Right lobe of liver (tissue), 6 donors: ENCODE results near the gene MFAP4. TPM values are rescaled to one million over a fixed set of nuclear protein-coding genes. Genes with fewer than 3 reads are reported as not detected.
A peak's percentile ranks its signal among the peaks of the same experiment; 100 is the strongest.

Source experiments
- ATAC-seq, 4 donors: fragments of 200-7000 bp; cut with Tn5 transposase; one replicate each; pipeline ENCODE4 v1.9.1; 2020; ENCODE audit warnings: mild to moderate bottlenecking in 4 of 4, moderate library complexity in 4 of 4
- DNase-seq, 3 donors: peaks; one replicate each; pipeline ENCODE4 v3.0.0-alpha.2; 2020
- H3K27ac ChIP-seq, 3 donors: fragments of 200-600 bp; one replicate each; pipeline ENCODE4 v1.8.0; 2022
- H3K27me3 ChIP-seq, 2 donors: fragments of 200-600 bp; one replicate each; pipeline ENCODE4 v1.8.0; 2022
- H3K36me3 ChIP-seq, 4 donors: fragments of 200-600 bp; sonication (generic) in 1 of 4; one replicate each; pipeline versions ENCODE4 v1.5.1 to v1.8.0; 2017 to 2022; ENCODE audit warnings: control low read depth in 1 of 4
- H3K4me1 ChIP-seq, 4 donors: fragments of 200-600 bp; sonication (generic) in 1 of 4; one replicate each; pipeline versions ENCODE4 v1.5.1 to v1.8.0; 2017 to 2022; ENCODE audit warnings: control low read depth in 1 of 4
- H3K4me3 ChIP-seq, 3 donors: fragments of 200-600 bp; one replicate each; pipeline ENCODE4 v1.8.0; 2022
- H3K9me3 ChIP-seq, 4 donors: fragments of 200-600 bp; sonication (generic) in 1 of 4; one replicate each; pipeline versions ENCODE4 v1.5.1 to v1.8.0; 2017 to 2022; ENCODE audit warnings: control low read depth in 1 of 4
- POLR2A ChIP-seq: fragments of 450-650 bp; IDR thresholded peaks from one replicate; pipeline ENCODE4 v1.6.1; 2017; ENCODE audit warnings: antibody characterized with exemption, mild to moderate bottlenecking
- WGBS: methylation state at CpG from one replicate; pipeline ENCODE4 v1.1.6; 2018; ENCODE audit warnings: low coverage, low lambda C conversion rate; ENCODE audit not compliant: insufficient coverage; ENCODE audit errors: missing lambda C conversion rate; 5-methylcytosine and 5-hydroxymethylcytosine counted together
- intact Hi-C, 2 donors: fragments of 100-400 bp; cut with DNase I; formaldehyde crosslinking; loops; one replicate each; pipeline versions ENCODE4 v1.11.2 to v1.14.1; 2022
- total RNA-seq, 6 experiments: library from RNA; depleted of rRNA in 2 of 6; stranded (reverse); fragments of >200 nt in 2 of 6; fragmentation: NEBNext Ultra II Directional in 3 of 6; extraction: Animal tissue kit (Norgen Biotek cat#: 25700) in 3 of 6; gene quantifications; one replicate each; pipeline versions ENCODE4 v1.1.0 to v1.2.4, GENCODE V29; 2016 to 2023
- TF ChIP-seq, protein P1 (sequence below), 4 donors: fragments of 200-600 bp in 3 of 4; fragments of 450-650 bp in 1 of 4; IDR thresholded peaks; one replicate each; pipeline versions ENCODE4 v1.5.1 to v1.8.0; 2016 to 2022; ENCODE audit warnings: antibody characterized with exemption in 4 of 4, mild to moderate bottlenecking in 2 of 4
- donor health status: DM: no; HTN: yes; CAD: no.
- donor health status: DM: no; HTN: no; CAD: no.
- donor health status: DM: no; HTN: no; CAD: no.
- donor health status: DM: no; HTN: yes; CAD: no.
- donor health status: DM: no; HTN: yes; CAD: no.

MFAP4 gene
- total RNA-seq, 6 experiments from 2014 or later, result 2.3 to 12.0 (median 6.5) TPM

DNA sequence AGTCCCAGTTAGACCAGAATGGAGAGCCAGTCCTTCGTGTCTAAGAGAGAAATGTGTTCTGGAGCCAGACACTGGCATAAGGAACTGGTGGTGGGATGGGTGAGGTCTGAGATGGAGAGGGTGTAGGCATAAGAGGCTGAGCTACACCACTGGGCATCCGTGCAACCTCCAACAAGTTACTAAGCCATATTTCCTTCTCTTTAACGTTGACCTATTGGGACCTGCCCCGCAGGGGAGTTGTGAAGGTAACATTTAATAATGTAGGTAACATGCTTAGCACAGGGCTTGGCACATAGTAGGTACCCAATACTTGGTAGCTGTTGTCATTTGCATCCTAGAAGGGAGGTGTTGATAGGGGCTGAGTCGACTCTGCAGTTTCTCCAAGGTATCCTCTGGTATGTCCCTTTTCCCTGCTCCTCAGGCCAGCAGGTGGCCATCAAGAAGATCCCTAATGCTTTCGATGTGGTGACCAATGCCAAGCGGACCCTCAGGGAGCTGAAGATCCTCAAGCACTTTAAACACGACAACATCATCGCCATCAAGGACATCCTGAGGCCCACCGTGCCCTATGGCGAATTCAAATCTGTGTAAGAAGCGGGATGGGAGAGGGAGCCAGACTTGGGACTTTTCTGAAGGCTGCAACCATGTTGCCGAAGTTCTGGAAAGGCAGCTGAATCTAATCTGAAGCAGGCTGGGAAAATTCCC, 7.5 kb downstream of the MFAP4 start:
- Histone ChIP-seq H3K4me1 (peaks cover 0 to 15% (median 7%) of the 10 kb centered on the region in 4 donors), H3K27me3 (no peaks in the 10 kb centered on the region), H3K27ac (no peak overlapping the region), H3K36me3 (peaks cover 0 to 24% (median 6%) of the 10 kb centered on the region in 4 donors), H3K9me3 (no peaks in the 10 kb centered on the region), H3K4me3 (peak overlapping the region in 2 of 3 donors; percentile 65 to 85)
- DNase-seq (peak in 1 of 3 donors; percentile 38), ATAC-seq (no peak)
- intact Hi-C loops, result no loop called here
- TF ChIP-seq, protein P1, sequence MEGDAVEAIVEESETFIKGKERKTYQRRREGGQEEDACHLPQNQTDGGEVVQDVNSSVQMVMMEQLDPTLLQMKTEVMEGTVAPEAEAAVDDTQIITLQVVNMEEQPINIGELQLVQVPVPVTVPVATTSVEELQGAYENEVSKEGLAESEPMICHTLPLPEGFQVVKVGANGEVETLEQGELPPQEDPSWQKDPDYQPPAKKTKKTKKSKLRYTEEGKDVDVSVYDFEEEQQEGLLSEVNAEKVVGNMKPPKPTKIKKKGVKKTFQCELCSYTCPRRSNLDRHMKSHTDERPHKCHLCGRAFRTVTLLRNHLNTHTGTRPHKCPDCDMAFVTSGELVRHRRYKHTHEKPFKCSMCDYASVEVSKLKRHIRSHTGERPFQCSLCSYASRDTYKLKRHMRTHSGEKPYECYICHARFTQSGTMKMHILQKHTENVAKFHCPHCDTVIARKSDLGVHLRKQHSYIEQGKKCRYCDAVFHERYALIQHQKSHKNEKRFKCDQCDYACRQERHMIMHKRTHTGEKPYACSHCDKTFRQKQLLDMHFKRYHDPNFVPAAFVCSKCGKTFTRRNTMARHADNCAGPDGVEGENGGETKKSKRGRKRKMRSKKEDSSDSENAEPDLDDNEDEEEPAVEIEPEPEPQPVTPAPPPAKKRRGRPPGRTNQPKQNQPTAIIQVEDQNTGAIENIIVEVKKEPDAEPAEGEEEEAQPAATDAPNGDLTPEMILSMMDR (IDR thresholded peaks at IDR 0.05), result no peak
- TF ChIP-seq POLR2A, result no peak
- 68% methylated on average over 4 of the region's 13 CpGs for WGBS

DNA sequence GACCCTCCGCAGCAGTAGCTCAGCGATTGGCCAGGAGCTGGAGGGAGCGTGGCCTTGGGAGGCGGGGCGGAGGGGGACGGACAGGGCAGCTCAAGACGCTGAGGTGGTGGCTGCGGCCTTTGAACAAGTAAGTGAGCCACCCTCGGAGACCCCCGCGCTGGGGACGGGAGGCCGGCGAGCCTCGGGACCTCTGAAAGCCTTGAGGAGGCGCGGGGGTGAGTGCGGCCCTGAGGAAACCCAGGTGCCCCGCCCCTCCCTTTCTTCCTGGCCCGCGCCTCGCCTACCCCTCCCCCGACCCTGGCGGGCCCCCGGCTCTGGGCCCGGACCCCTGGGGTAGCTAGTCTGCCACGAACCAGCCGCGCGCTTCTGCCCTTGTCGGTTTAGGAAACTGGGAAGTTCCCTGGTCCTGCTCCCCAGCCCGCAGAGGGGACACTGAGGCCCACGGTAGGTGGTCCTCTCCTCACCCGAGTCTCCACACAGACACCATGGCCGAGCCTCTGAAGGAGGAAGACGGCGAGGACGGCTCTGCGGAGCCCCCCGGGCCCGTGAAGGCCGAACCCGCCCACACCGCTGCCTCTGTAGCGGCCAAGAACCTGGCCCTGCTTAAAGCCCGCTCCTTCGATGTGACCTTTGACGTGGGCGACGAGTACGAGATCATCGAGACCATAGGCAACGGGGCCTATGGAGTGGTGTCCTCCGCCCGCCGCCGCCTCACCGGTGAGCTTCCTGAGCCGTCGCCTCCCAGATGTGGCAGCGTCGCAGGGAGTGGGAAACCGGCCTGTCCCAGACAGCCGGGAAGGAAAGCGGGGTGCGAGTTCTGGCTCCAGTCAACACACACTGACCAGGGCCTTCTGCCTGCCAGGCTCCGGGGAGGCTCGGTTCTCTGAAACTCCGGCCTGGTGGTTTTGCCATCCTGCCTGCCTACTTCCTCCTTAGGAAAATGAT, 8.3 kb downstream of the MFAP4 start, which contains the start of gene MAPK7:
TSS of gene MAPK7 (plus strand) at position 83 of the 945 bp plus-strand sequence. CDS start at position 486, 403 bp downstream.
- intact Hi-C loops, result no loop called here
- Histone ChIP-seq H3K36me3 (peaks cover 0 to 24% (median 6%) of the 10 kb centered on the region in 4 donors), H3K4me1 (peaks cover 0 to 15% (median 7%) of the 10 kb centered on the region in 4 donors), H3K4me3 (peak within 1 kb of the TSS; percentile 65 to 86 (median 85)), H3K27me3 (no peaks in the 10 kb centered on the region), H3K9me3 (no peaks in the 10 kb centered on the region), H3K27ac (peak within 1 kb of the TSS; percentile 86 to 94 (median 92))
- ATAC-seq (peak in 1 of 4 donors; percentile 2), DNase-seq (peak in 1 of 3 donors; percentile 59)
- WGBS, result 16% methylated on average over 14 of the region's 69 CpGs
- TF ChIP-seq POLR2A, result no peak
- TF ChIP-seq, protein P1 (IDR thresholded peaks at IDR 0.05), result no peak

- no peaks in the 10 kb centered on the region for H3K27me3 ChIP-seq
- WGBS, result 0% methylated on average over 13 of the region's 67 CpGs
- ATAC-seq (peak; percentile 91 to 97 (median 94)), DNase-seq (peak; percentile 99 to 100 (median 99))
- peaks cover 0 to 15% (median 7%) of the 10 kb centered on the region in 4 donors for H3K4me1 ChIP-seq
- H3K9me3 ChIP-seq, result no peaks in the 10 kb centered on the region
- peak overlapping the region; percentile 86 to 94 (median 92) for H3K27ac ChIP-seq
- H3K36me3 ChIP-seq, result peaks cover 0 to 15% (median 6%) of the 10 kb centered on the region in 4 donors
- intact Hi-C loops, result no loop called here
- H3K4me3 ChIP-seq, result peak overlapping the region; percentile 65 to 86 (median 85)
- TF ChIP-seq, protein P1 (IDR thresholded peaks at IDR 0.05), result peak in 2 of 4 donors; percentile 7 to 22
- TF ChIP-seq POLR2A, result peak; percentile 78
Measured at GRCh38 chr17:19377602-19378415, 9.2 kb downstream of the MFAP4 start.

DNA sequence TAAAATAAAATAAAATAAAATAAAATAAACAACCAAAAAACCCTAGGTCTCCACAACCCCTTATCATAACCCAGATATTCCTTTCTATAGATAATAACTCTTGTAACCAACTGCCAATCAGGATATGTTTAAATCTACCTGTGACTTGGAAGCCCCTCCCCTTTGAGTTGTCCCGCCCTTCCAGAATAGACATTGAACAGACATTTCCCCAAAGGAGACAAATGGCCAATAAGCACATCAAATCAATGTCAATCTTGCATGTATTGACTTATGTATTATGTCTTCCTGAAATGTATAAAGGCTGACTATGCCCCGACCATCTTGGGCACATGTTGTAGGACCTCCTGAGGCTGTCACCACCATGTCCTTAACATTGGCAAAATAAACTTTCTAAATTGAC, 10.2 kb downstream of the MFAP4 start:
- DNase-seq, result peak in 1 of 3 donors; percentile 22
- 25% methylated on average over 2 of the region's 2 CpGs for WGBS
- ATAC-seq, result no peak
- H3K4me3 ChIP-seq, result peak overlapping the region; percentile 65 to 86 (median 85)
- peaks cover 0 to 15% (median 7%) of the 10 kb centered on the region in 4 donors for H3K4me1 ChIP-seq
- H3K9me3 ChIP-seq, result no peaks in the 10 kb centered on the region
- H3K36me3 ChIP-seq, result peaks cover 0 to 14% (median 5%) of the 10 kb centered on the region in 4 donors
- intact Hi-C loops, result no loop called here
- no peak for TF ChIP-seq POLR2A
- TF ChIP-seq, protein P1 (IDR thresholded peaks at IDR 0.05), result no peak
- H3K27ac ChIP-seq, result peak overlapping the region; percentile 86 to 94 (median 92)
- H3K27me3 ChIP-seq, result no peaks in the 10 kb centered on the region
